HCT116 (cell line): ENCODE measurements around the gene FNIP2. TPM values are rescaled to one million over a fixed set of nuclear protein-coding genes. Genes with fewer than 3 reads are reported as not detected.
A peak's percentile ranks its signal among the peaks of the same experiment; 100 is the strongest.
"Not testable (repeated sequence)": the region's sequence is repeated elsewhere in the genome, so short reads cannot be mapped to it uniquely, and the experiment has no call there.

Experiments used
- ATAC-seq: fragments of 200-7000 bp; cut with Tn5 transposase; 2 replicates; pipeline ENCODE4 v1.9.1; 2020; ENCODE audit warnings: mild to moderate bottlenecking, moderate library complexity
- BruUV-seq: library from RNA; stranded (reverse); fragments of 400-500 nt; replicated peaks from 2 replicates; lab custom pipeline; 2021; lab: Mats Ljungman, UMichigan
- CTCF ChIA-PET: fragments of 300-600 bp; sonication (Branson Sonifier 250); formaldehyde crosslinking; loops from one replicate; lab custom pipeline; 2021; ENCODE audit warnings: antibody characterized with exemption; lab: Charles Lee
- POLR2A ChIA-PET: fragments of 300-600, 350-600 bp; sonication (Branson Sonifier 250); formaldehyde crosslinking; loops from one replicate; lab custom pipeline; 2021; ENCODE audit warnings: antibody characterized with exemption; lab: Charles Lee
- RAD21 ChIA-PET, 2 experiments: fragments of 300-600 bp; sonication (Branson Sonifier 250); formaldehyde crosslinking; loops; one replicate each; lab custom pipeline; 2023; ENCODE audit warnings: low total read pairs in 2 of 2; ENCODE audit not compliant: uncharacterized antibody in 2 of 2, unreplicated experiment in 2 of 2, low non-redundant PET in 1 of 2; lab: Charles Lee
- DNase-seq: peaks from one replicate; pipeline ENCODE4 v3.0.0-alpha.2; 2010; ENCODE audit warnings: low read depth, low spot score
- H2AFZ ChIP-seq: fragments of 200-600 bp; shearing (Covaris generic), sonication (generic); 2 replicates; pipeline ENCODE4 v1.6.1; 2017; ENCODE audit warnings: low read depth, mixed run types, mixed read lengths, antibody characterized with exemption, low read length; ENCODE audit not compliant: poor library complexity, severe bottlenecking
- H3K27ac ChIP-seq: 2 replicates; pipeline ENCODE4 v1.5.1; 2012; ENCODE audit warnings: low read depth, low read length
- H3K27me3 ChIP-seq: fragments of 200-600 bp; sonication (generic); 2 replicates; pipeline ENCODE4 v1.6.1; 2016; ENCODE audit warnings: mixed run types, low read length, mixed read lengths; ENCODE audit not compliant: insufficient read depth
- H3K36me3 ChIP-seq, 2 experiments: fragments of 200-500 bp in 1 of 2; fragments of 200-600 bp in 1 of 2; sonication (Bioruptor generic) in 1 of 2; sonication (generic) in 1 of 2; 2 replicates each; pipeline versions ENCODE4 v1.5.1 to v1.6.1; 2014 to 2016; ENCODE audit warnings: low read length in 2 of 2, inconsistent platforms in 1 of 2, mixed read lengths in 1 of 2, mixed run types in 1 of 2; ENCODE audit not compliant: insufficient read depth in 2 of 2, control insufficient read depth in 1 of 2
- H3K4me1 ChIP-seq, 2 experiments: fragments of 200-600 bp in 1 of 2; sonication (generic) in 1 of 2; 2 replicates each; pipeline versions ENCODE4 v1.5.1 to v1.6.1; 2012 to 2017; ENCODE audit warnings: low read length in 2 of 2, inconsistent platforms in 1 of 2, mild to moderate bottlenecking in 1 of 2, mixed read lengths in 1 of 2, mixed run types in 1 of 2, moderate library complexity in 1 of 2; ENCODE audit not compliant: insufficient read depth in 2 of 2, control insufficient read depth in 1 of 2
- H3K4me2 ChIP-seq: fragments of 200-600 bp; sonication (generic); 2 replicates; pipeline ENCODE4 v1.6.1; 2017; ENCODE audit warnings: mixed run types, low read length, mixed read lengths
- H3K4me3 ChIP-seq, 2 experiments: fragments of 200-600 bp in 1 of 2; sonication (generic) in 1 of 2; replicated peaks in 1 of 2; 2 replicates each; pipeline ENCODE4 v1.5.1; 2011 to 2016; ENCODE audit warnings: low read length in 2 of 2, control low read depth in 1 of 2, low read depth in 1 of 2, mild to moderate bottlenecking in 1 of 2, mixed read lengths in 1 of 2, mixed run types in 1 of 2
- H3K79me2 ChIP-seq: fragments of 200-600 bp; sonication (generic); 2 replicates; pipeline ENCODE4 v1.6.1; 2017; ENCODE audit warnings: mild to moderate bottlenecking, mixed run types, low read length, moderate library complexity, mixed read lengths; ENCODE audit not compliant: insufficient read depth
- H3K9ac ChIP-seq: fragments of 200-600 bp; sonication (generic); 2 replicates; pipeline ENCODE4 v1.6.1; 2016; ENCODE audit warnings: low read length, mixed read lengths
- H3K9me2 ChIP-seq: fragments of 200-600 bp; sonication (generic), shearing (Covaris generic); 2 replicates; pipeline ENCODE4 v1.6.1; 2017; ENCODE audit warnings: mixed run types, mild to moderate bottlenecking, moderate library complexity; ENCODE audit not compliant: insufficient read depth
- H3K9me3 ChIP-seq, 2 experiments: fragments of 200-500 bp in 1 of 2; fragments of 200-600 bp in 1 of 2; sonication (Bioruptor generic) in 1 of 2; sonication (generic) in 1 of 2; 2 replicates each; pipeline ENCODE4 v1.6.1; 2014 to 2017; ENCODE audit warnings: low read length in 2 of 2, mixed read lengths in 2 of 2, inconsistent platforms in 1 of 2, low read depth in 1 of 2, mild to moderate bottlenecking in 1 of 2, mixed run types in 1 of 2, moderate library complexity in 1 of 2; ENCODE audit not compliant: control insufficient read depth in 1 of 2, insufficient read depth in 1 of 2
- H4K20me1 ChIP-seq: fragments of 200-600 bp; sonication (generic), shearing (Covaris generic); 2 replicates; pipeline ENCODE4 v1.6.1; 2017; ENCODE audit warnings: mixed run types, mild to moderate bottlenecking, moderate library complexity; ENCODE audit not compliant: insufficient read depth
- ATF3 ChIP-seq: IDR thresholded peaks from 2 replicates; pipeline ENCODE4 v1.6.1; 2012
- CEBPB ChIP-seq: IDR thresholded peaks from 2 replicates; pipeline ENCODE4 v1.6.1; 2012; ENCODE audit warnings: low read depth
- CTCF ChIP-seq, 3 experiments: fragments of 200-600 bp in 1 of 3; sonication (generic) in 1 of 3; IDR thresholded peaks in 2 of 3; conservative IDR thresholded peaks in 1 of 3; 2 replicates each; pipeline ENCODE4 v1.5.1; 2012 to 2017; ENCODE audit warnings: low read depth in 2 of 3, low read length in 2 of 3, antibody characterized with exemption in 1 of 3, borderline replicate concordance in 1 of 3, control low read depth in 1 of 3, mild to moderate bottlenecking in 1 of 3, mixed read lengths in 1 of 3, mixed run types in 1 of 3, moderate library complexity in 1 of 3; ENCODE audit not compliant: insufficient read depth in 1 of 3
- EGR1 ChIP-seq: IDR thresholded peaks from 2 replicates; pipeline ENCODE4 v1.6.1; 2012; ENCODE audit warnings: low read depth
- ELF1 ChIP-seq: IDR thresholded peaks from 2 replicates; pipeline ENCODE4 v1.6.1; 2012; ENCODE audit warnings: low read depth, borderline replicate concordance
- EZH2 ChIP-seq: fragments of 200-600 bp; sonication (generic); IDR thresholded peaks from 2 replicates; pipeline ENCODE4 v1.6.1; 2017; ENCODE audit warnings: antibody characterized with exemption, mixed run types
- EZH2phosphoT487 ChIP-seq: fragments of 200-600 bp; IDR thresholded peaks from 2 replicates; pipeline ENCODE4 v1.6.1; 2018; ENCODE audit warnings: antibody characterized with exemption, borderline replicate concordance
- FOSL1 ChIP-seq: IDR thresholded peaks from 2 replicates; pipeline ENCODE4 v1.6.1; 2012; ENCODE audit warnings: low read depth
- MAX ChIP-seq: IDR thresholded peaks from 2 replicates; pipeline ENCODE4 v1.6.1; 2012
- POLR2A ChIP-seq: IDR thresholded peaks from 2 replicates; pipeline ENCODE4 v1.7.0; 2011; ENCODE audit warnings: borderline replicate concordance; ENCODE audit not compliant: insufficient read depth, insufficient read length; ENCODE audit errors: extremely low read depth
- RAD21 ChIP-seq: IDR thresholded peaks from 2 replicates; pipeline ENCODE4 v1.6.1; 2012; ENCODE audit warnings: low read depth, mild to moderate bottlenecking
- SP1 ChIP-seq: IDR thresholded peaks from 2 replicates; pipeline ENCODE4 v1.6.1; 2012; ENCODE audit warnings: low read depth
- SRF ChIP-seq: IDR thresholded peaks from 2 replicates; pipeline ENCODE4 v1.6.1; 2012; ENCODE audit warnings: low read depth
- YY1 ChIP-seq: IDR thresholded peaks from 2 replicates; pipeline ENCODE4 v1.6.1; 2011; ENCODE audit warnings: low read length, low read depth, moderate library complexity, mild to moderate bottlenecking; ENCODE audit not compliant: insufficient replicate concordance; ENCODE audit errors: extremely low read depth
- ZBTB33 ChIP-seq: IDR thresholded peaks from 2 replicates; pipeline ENCODE4 v1.6.1; 2011; ENCODE audit warnings: mild to moderate bottlenecking, low read length, moderate library complexity; ENCODE audit not compliant: insufficient replicate concordance; ENCODE audit errors: extremely low read depth
- ZFX ChIP-seq: fragments of 450-650 bp; IDR thresholded peaks from 2 replicates; pipeline ENCODE4 v1.6.1; 2017
- ZNF274 ChIP-seq: fragments of 200-500 bp; sonication (Bioruptor generic); IDR thresholded peaks from 2 replicates; pipeline ENCODE4 v1.6.1; 2014; ENCODE audit warnings: mild to moderate bottlenecking, low read depth, low read length, inconsistent platforms
- intact Hi-C: fragments of 100-400 bp; cut with micrococcal nuclease; formaldehyde crosslinking; loops from 2 replicates; pipeline ENCODE4 v1.10.0; 2022
- total RNA-seq: library from RNA; stranded (reverse); gene quantifications from one replicate; pipeline ENCODE4 v1.2.1, GENCODE V29; 2021; ENCODE audit not compliant: unreplicated experiment

The FNIP2 gene
- total RNA-seq, 1 experiment from 2014 or later = 4.8 TPM

DNA sequence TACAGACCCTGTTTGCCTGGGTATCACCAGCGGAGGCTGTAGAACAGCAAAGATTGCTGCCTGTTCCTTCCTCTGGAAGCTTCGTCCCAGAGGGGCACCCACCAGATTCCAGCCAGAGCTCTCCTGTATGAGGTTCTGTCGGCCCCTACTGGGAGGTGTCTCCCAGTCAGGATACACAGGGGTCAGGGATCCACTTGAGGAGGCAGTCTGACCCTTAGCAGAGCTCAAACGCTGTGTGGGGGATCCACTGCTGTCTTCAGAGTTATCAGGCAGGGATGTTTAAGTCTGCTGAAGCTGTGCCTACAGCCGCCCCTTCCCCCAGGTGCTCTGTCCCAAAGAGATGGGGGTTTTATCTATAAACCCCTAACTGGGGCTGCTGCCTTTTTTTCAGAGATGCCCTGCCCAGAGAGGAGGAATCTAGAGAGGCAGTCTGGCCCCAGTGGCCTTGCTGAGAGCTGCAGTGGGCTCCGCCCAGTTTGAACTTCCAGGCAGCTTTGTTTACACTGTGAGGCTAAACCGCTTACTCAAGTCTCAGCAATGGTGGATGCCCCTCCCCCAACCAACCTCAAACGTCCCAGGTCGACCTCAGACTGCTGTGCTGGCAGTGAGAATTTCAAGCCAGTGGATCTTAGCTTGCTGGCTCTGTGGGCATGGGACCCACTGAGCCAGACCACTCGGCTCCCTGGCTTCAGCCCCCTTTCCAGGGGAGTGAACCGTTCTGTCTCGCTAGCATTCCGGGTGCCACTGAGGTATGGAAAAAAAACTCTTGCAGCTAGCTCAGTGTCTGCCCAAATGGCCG, 133.7 kb downstream of the FNIP2 start:
- H3K9me2 ChIP-seq, POLR2A ChIA-PET, H3K9me3 ChIP-seq, H3K36me3 ChIP-seq, H4K20me1 ChIP-seq, RAD21 ChIA-PET, H3K27ac ChIP-seq, H3K79me2 ChIP-seq, H3K9ac ChIP-seq, CTCF ChIA-PET, H2AFZ ChIP-seq, intact Hi-C loops, H3K4me3 ChIP-seq, H3K27me3 ChIP-seq, BruUV-seq: not testable (repeated sequence)
- ATAC-seq = peak; percentile 91
- peak; percentile 19 for DNase-seq
- Histone ChIP-seq H3K4me2 (peak overlapping the region; percentile 52), H3K4me1 (peaks cover 0 to 13% of the 10 kb centered on the region in 2 experiments; a peak in 3 of 4 replicates)

DNA sequence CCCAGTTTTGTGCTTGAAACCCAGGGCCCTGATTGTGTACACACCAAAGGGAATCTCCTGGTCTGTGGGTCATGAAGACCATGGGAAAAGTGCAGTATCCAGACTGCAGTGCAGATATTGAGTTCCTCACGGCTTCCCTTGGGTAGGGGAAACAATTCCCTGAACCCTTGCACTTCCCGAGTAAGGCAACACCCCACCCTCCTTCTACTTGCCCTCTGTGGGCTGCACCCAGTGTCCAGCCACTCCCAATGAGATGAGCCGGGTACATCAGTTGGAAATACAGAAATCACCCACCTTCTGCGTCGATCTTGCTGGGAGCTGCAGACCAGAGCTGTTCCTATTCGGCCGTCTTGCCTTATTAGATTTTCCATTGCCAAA, 134.2 kb downstream of the FNIP2 start:
- ATAC-seq = no peak
- peaks cover 0 to 13% of the 10 kb centered on the region in 2 experiments; a peak in 3 of 4 replicates for H3K4me1 ChIP-seq
- H3K9me2 ChIP-seq = no peaks in the 10 kb centered on the region
- no peak overlapping the region for H3K4me3 ChIP-seq
- H3K9ac ChIP-seq = no peak overlapping the region
- ChIA-PET CTCF (no interaction called here), POLR2A (no interaction called here), RAD21 (no interaction called here)
- no peaks in the 10 kb centered on the region for H3K79me2 ChIP-seq
- H3K27ac ChIP-seq = no peak overlapping the region
- intact Hi-C loops = no loop called here
- H3K27me3 ChIP-seq = no peaks in the 10 kb centered on the region
- no peaks in the 10 kb centered on the region for H4K20me1 ChIP-seq
- DNase-seq = no peak
- no TSS peak for BruUV-seq
- H3K36me3 ChIP-seq = no peaks in the 10 kb centered on the region
- no peaks in the 10 kb centered on the region for H3K9me3 ChIP-seq
- no peak overlapping the region for H2AFZ ChIP-seq
- peak overlapping the region; percentile 52 for H3K4me2 ChIP-seq
- TF ChIP-seq ZBTB33 = no peak
- no peak for TF ChIP-seq SP1
- no peak for TF ChIP-seq POLR2A
- no peak for TF ChIP-seq ZFX
- TF ChIP-seq YY1 = no peak
- no peak for TF ChIP-seq EZH2
- no peak for TF ChIP-seq RAD21
- no peak for TF ChIP-seq CEBPB
- no peak for TF ChIP-seq ZNF274
- TF ChIP-seq FOSL1 = no peak
- no peak for TF ChIP-seq MAX
- TF ChIP-seq ATF3 = no peak
- no peak for TF ChIP-seq EZH2phosphoT487
- TF ChIP-seq CTCF (IDR thresholded peaks at IDR 0.05 in 2 of 3, conservative IDR thresholded peaks at IDR 0.05 in 1 of 3; ENCODE audit: borderline replicate concordance in 1 of 3, insufficient read depth in 1 of 3, low read depth in 2 of 3, low read length in 2 of 3) = no peak
- TF ChIP-seq ELF1 = no peak
- no peak for TF ChIP-seq EGR1
- no peak for TF ChIP-seq SRF
